Uterus (tissue), 2 donors: ENCODE measurements around the gene PTPA.

Experiments
- POLR2A ChIP-seq, 2 donors: fragments of 450-650 bp; IDR thresholded peaks; one replicate each; pipeline ENCODE4 v1.6.1; 2016; ENCODE audit warnings: antibody characterized with exemption in 2 of 2, mild to moderate bottlenecking in 1 of 2, moderate library complexity in 1 of 2
- TF ChIP-seq, protein P1 (sequence below), 4 experiments: fragments of 200-600 bp in 2 of 4; fragments of 450-650 bp in 2 of 4; sonication (generic) in 2 of 4; IDR thresholded peaks; one replicate each; pipeline ENCODE4 v1.5.1; 2016 to 2019; ENCODE audit warnings: antibody characterized with exemption in 4 of 4, mild to moderate bottlenecking in 2 of 4, moderate library complexity in 1 of 4

DNA sequence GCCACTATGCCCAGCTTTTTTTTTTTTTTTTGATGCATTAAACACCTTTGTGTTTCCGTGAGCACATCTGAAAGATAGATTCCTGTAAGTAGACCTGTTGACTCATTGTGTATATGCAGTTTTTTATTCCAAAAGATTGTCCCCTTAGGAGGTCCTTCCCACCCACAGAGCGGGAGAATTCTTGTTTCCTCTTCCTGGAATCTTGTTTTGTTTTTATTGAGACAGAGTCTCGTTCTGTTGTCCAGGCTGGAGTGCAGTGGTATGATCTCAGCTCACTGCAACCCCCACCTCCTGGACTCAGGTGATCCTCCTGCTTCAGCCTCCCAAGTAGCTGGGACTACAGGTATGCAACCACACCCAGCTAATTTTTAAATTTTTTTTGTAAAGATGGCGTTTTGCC lies 7.6 kb downstream of the PTPA start:
- no peak for TF ChIP-seq POLR2A (IDR thresholded peaks at IDR 0.05)
- TF ChIP-seq, protein P1, sequence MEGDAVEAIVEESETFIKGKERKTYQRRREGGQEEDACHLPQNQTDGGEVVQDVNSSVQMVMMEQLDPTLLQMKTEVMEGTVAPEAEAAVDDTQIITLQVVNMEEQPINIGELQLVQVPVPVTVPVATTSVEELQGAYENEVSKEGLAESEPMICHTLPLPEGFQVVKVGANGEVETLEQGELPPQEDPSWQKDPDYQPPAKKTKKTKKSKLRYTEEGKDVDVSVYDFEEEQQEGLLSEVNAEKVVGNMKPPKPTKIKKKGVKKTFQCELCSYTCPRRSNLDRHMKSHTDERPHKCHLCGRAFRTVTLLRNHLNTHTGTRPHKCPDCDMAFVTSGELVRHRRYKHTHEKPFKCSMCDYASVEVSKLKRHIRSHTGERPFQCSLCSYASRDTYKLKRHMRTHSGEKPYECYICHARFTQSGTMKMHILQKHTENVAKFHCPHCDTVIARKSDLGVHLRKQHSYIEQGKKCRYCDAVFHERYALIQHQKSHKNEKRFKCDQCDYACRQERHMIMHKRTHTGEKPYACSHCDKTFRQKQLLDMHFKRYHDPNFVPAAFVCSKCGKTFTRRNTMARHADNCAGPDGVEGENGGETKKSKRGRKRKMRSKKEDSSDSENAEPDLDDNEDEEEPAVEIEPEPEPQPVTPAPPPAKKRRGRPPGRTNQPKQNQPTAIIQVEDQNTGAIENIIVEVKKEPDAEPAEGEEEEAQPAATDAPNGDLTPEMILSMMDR (IDR thresholded peaks at IDR 0.05): no peak
